Erythroblast (primary cell): ENCODE data around the gene LRRC3B.

Experiments used
- DNase-seq, 2 experiments: peaks; one replicate each; lab custom pipeline; 2025; lab: John Stamatoyannopoulos, UW
- GATA1 ChIP-seq: IDR thresholded peaks from 2 replicates; pipeline ENCODE4 v1.6.1; 2011; ENCODE audit warnings: low read depth, mild to moderate bottlenecking, control low read depth, low read length, moderate library complexity
- POLR2A ChIP-seq: IDR thresholded peaks from 2 replicates; pipeline ENCODE4 v1.6.1; 2011; ENCODE audit warnings: mild to moderate bottlenecking, low read length

Gene LRRC3B

DNA sequence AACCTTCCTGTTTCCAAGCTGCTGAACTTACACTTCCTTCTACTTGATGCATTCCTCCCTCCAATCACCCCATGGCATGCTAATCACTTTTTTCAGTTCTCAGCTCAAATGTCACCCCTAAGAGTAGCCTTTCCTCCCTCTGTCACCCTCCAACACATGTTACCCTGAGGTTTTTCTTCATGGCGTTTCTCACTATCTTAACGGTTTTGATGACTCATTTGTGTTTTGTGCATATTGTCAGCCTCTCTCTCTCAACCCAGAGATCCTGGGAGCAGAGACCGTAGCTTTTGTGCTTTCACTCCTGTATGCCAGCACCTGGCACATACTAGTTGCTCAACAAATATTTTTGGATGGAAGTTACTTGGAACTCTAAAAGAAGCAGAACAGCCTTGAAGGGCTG is 24.5 kb downstream of the LRRC3B start:
- TF ChIP-seq GATA1 (no peak), POLR2A (no peak)
- no peak for DNase-seq

DNA sequence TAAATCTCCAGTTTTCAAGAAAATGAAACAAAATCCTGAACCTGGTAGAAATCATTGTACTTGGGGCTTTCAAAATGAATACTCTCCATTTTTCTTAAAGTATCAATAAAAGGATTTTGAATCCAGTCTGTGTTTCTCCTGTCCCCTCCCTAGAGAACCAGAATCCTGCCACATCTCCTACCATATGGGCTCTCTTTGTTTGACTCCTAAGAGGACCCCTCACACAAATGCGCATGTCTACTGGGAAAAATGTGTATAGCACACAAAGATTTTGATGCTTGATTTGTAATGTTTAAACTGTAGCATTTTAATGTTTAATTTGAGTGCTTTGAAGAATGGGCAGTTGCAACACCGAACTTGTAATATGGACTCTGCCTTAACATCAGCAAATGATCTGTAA is 25.9 kb downstream of the LRRC3B start:
- no peak for TF ChIP-seq GATA1
- no peak for TF ChIP-seq POLR2A
- DNase-seq, result no peak

DNA sequence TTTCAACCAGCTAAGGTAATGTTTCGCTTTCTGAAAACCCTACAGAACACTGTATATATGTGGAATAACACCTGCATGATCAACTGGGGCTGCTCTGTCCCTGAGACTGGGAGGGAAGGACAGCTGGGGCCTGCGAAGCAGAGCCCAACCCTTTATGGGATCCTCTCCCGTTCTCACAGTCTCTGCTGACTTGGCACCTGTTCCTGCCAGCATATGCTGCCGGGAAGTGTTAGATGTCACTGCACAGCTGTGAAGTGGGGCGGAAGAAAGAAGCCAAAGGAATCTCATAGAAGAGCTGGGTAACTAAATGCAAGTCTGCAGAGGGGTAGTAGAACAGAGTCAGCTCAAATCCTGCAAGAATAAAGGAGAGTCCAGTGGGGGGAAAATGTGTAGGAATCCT is 29.6 kb downstream of the LRRC3B start:
- no peak for TF ChIP-seq GATA1
- no peak for TF ChIP-seq POLR2A
- DNase-seq, result no peak

DNA sequence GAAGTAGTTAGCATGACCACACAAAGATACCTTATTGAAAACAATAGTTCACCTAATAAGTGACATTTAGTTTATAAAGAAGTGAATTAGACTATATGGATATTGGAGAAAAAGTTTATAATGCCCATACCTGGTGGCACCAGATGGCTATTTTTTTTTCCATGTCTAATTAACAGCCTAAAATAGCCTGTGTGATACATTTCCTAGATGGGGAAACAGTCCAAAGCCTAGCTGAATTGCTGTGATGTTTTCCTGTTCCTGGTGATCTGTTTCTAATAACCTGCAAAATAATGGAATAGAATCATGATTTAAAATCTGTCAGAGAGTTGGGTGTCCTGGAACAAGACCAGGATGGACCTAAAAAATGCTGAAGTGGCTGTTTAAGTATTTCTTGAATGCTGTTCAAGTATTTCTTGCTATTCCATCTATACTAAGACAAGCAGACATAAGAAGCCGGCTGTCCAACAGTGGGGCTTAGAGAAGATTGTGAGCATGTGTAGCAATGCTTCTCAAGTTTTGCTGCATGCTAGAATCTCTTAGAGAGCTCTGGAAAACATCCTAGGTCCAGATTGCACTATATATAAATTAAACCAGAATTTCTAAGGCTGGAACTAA is 31.3 kb downstream of the LRRC3B start:
- DNase-seq, result no peak
- TF ChIP-seq POLR2A (no peak), GATA1 (no peak)

DNA sequence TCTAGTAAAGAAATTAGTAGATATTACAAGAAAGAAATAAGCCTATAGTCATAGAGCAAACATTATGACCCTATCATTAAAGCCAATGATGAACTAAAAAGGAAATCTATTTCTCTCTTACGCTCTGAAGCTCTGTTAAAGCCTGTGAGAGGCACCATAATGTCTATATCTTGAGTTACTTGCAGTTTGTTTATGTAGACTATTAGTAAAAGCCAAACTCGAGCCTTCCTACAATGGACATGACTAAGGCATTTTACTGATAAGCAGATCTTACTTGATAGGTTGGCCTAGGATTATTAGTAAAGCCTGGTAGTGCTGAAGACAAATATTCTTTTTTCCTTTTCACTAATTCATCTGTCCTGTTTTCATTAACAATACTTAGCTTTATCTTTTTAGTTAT is 32.7 kb downstream of the LRRC3B start:
- DNase-seq, result no peak
- no peak for TF ChIP-seq POLR2A
- TF ChIP-seq GATA1, result no peak

DNA sequence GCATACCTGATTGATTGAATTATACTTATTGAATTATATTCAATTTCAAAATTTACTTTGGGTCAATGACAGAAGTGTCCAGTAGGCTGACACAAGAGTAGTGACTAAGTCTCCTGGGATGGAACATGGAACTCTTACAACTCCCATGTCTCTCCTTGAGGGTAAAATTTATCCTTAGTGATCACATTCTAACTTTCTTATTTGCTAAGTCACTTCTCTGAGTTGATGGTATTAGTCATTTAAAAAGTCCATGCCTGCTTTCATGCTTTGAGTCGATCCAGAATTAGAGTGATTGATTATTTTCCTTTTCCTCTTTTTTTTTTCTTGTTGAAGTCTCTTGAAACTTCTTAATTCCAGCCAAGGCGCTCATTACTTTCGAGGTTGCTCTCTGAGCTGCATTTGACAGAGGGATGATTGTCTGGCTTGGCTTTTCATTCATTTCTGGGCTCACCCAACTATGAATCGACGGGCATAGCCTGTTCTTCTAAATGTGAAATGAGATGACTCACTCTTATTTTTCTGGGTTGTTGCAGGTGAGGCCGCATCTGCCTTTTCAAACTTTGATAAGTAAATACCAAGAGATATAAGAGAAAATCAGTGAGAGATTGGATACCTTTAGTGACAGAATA is 34.9 kb downstream of the LRRC3B start:
- no peak for TF ChIP-seq POLR2A
- TF ChIP-seq GATA1, result no peak
- DNase-seq, result no peak

- TF ChIP-seq POLR2A (no peak), GATA1 (no peak)
- DNase-seq, result no peak
These were observed 45.6 kb downstream of the LRRC3B start for GRCh38 chr3:26668171-26668570.

DNA sequence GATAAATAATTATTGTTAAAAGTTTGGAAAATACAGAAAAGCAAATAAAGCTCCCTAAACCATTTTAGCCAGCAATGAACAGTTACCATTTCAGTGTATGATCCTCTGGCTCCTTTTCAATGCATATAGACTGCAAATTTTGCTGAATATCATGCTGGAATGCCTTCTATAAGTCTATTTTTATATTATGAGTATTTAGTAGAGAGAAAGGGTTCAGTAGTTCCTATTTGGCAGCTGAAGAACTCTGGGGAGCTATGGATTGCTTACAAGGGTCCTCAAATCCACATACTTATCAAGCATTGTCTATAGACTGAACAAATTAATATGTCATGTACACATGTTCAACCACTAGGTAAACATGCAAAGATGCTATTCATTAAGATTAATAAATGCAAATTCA is 46.1 kb downstream of the LRRC3B start:
- TF ChIP-seq GATA1 (no peak), POLR2A (no peak)
- no peak for DNase-seq

DNA sequence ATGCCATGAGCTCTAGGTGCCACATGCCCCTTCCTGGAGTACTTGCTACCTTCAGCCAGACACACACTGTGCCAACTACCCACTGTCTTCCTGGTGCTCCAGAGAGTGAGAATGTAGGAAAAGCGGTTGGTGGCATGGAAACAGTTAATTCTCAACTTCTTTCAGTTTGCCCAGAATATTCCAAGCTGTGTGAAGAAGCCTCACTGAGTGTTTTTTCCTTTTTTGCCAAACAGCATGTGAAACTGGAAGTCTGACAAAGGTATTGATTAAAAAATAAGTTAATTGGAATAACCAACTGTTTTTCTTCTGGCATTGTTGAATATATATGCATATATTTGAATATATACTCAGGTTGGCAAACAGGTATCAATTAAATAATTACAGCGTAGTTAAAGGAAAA is 52.8 kb downstream of the LRRC3B start:
- no peak for DNase-seq
- TF ChIP-seq POLR2A, result no peak
- TF ChIP-seq GATA1, result no peak

GRCh38 chr3:26681632-26682031 is 59.1 kb downstream of the LRRC3B start:
- no peak for DNase-seq
- TF ChIP-seq GATA1 (no peak), POLR2A (no peak)

DNA sequence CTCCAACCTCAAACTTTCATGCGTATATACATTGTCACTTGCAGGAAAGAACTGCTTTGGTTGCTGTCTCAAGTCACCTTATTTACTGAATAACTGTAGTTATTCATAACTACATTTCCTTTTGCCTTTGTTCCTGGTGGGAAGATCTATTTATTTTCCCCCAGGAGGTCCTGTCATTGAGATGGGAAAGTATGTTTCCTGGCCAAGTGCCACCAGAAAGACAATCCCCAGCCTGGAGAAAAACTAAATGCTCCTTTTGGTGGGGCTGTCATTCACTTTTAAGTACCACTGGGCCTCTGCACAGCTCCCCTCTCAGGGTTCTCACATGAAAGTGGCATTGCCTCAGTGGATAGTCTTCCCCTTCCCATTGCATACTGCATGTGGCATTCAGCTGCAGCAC is 59.8 kb downstream of the LRRC3B start:
- no peak for TF ChIP-seq GATA1
- no peak for TF ChIP-seq POLR2A
- DNase-seq, result no peak

- TF ChIP-seq GATA1 (no peak), POLR2A (no peak)
- no peak for DNase-seq
These were observed 61.3 kb downstream of the LRRC3B start for GRCh38 chr3:26683902-26684301.

GRCh38 chr3:26687466-26687865 is 64.9 kb downstream of the LRRC3B start:
- no peak for DNase-seq
- TF ChIP-seq POLR2A (no peak), GATA1 (no peak)

DNA sequence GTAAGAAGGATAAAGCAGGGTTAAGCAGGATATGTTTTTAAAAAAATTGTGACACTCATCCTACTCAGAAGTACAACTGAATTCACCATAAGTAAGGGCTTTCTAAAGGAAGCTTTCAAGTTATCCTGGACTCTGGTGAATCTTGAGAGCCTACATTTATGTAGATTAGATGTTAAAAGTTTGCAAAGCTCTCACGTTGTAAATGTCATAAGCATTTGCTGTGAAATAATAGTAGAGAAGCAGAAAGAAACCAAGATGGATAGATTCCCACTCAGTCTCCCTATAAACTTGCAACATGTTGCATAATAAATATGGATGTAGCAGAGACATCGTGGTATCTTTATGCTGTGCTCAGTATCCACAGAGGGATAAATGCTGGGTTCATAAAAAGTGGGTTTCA is 77.0 kb downstream of the LRRC3B start:
- DNase-seq, result no peak
- no peak for TF ChIP-seq GATA1

DNA sequence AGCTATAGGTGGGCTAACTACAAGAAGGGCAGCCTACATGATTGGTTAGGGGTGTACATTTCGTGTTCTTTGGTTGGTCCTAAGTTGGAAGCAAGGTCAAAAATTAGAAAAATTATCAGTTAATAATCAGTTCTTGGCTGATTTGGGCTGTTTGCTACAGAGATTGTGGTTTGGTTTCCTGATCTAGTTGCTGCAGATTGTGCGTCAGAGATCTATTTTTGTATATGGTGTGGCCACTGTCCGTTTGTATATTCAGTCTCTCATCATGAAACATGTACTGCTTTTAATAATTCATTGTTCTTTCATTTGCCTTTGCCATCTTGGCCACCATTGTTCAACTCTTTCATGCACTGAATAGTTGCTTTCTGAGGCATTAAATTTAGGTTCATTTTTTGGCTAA is 80.9 kb downstream of the LRRC3B start:
- no peak for TF ChIP-seq POLR2A
- TF ChIP-seq GATA1, result no peak
- DNase-seq, result no peak
